HCT116 (cell line): ENCODE results near the gene SAMSN1. TPM values are rescaled to one million over a fixed set of nuclear protein-coding genes. Genes with fewer than 3 reads are reported as not detected.

Source experiments
- ATAC-seq: fragments of 200-7000 bp; cut with Tn5 transposase; 2 replicates; pipeline ENCODE4 v1.9.1; 2020; ENCODE audit warnings: mild to moderate bottlenecking, moderate library complexity
- BruUV-seq: library from RNA; stranded (reverse); fragments of 400-500 nt; replicated peaks from 2 replicates; lab custom pipeline; 2021; lab: Mats Ljungman, UMichigan
- CTCF ChIA-PET: fragments of 300-600 bp; sonication (Branson Sonifier 250); formaldehyde crosslinking; loops from one replicate; lab custom pipeline; 2021; ENCODE audit warnings: antibody characterized with exemption; lab: Charles Lee
- POLR2A ChIA-PET: fragments of 300-600, 350-600 bp; sonication (Branson Sonifier 250); formaldehyde crosslinking; loops from one replicate; lab custom pipeline; 2021; ENCODE audit warnings: antibody characterized with exemption; lab: Charles Lee
- RAD21 ChIA-PET, 2 experiments: fragments of 300-600 bp; sonication (Branson Sonifier 250); formaldehyde crosslinking; loops; one replicate each; lab custom pipeline; 2023; ENCODE audit warnings: low total read pairs in 2 of 2; ENCODE audit not compliant: uncharacterized antibody in 2 of 2, unreplicated experiment in 2 of 2, low non-redundant PET in 1 of 2; lab: Charles Lee
- DNase-seq: peaks from one replicate; pipeline ENCODE4 v3.0.0-alpha.2; 2010; ENCODE audit warnings: low read depth, low spot score
- H2AFZ ChIP-seq: fragments of 200-600 bp; shearing (Covaris generic), sonication (generic); 2 replicates; pipeline ENCODE4 v1.6.1; 2017; ENCODE audit warnings: low read depth, mixed run types, mixed read lengths, antibody characterized with exemption, low read length; ENCODE audit not compliant: poor library complexity, severe bottlenecking
- H3K27ac ChIP-seq: 2 replicates; pipeline ENCODE4 v1.5.1; 2012; ENCODE audit warnings: low read depth, low read length
- H3K27me3 ChIP-seq: fragments of 200-600 bp; sonication (generic); 2 replicates; pipeline ENCODE4 v1.6.1; 2016; ENCODE audit warnings: mixed run types, low read length, mixed read lengths; ENCODE audit not compliant: insufficient read depth
- H3K36me3 ChIP-seq, 2 experiments: fragments of 200-500 bp in 1 of 2; fragments of 200-600 bp in 1 of 2; sonication (Bioruptor generic) in 1 of 2; sonication (generic) in 1 of 2; 2 replicates each; pipeline versions ENCODE4 v1.5.1 to v1.6.1; 2014 to 2016; ENCODE audit warnings: low read length in 2 of 2, inconsistent platforms in 1 of 2, mixed read lengths in 1 of 2, mixed run types in 1 of 2; ENCODE audit not compliant: insufficient read depth in 2 of 2, control insufficient read depth in 1 of 2
- H3K4me1 ChIP-seq, 2 experiments: fragments of 200-600 bp in 1 of 2; sonication (generic) in 1 of 2; 2 replicates each; pipeline versions ENCODE4 v1.5.1 to v1.6.1; 2012 to 2017; ENCODE audit warnings: low read length in 2 of 2, inconsistent platforms in 1 of 2, mild to moderate bottlenecking in 1 of 2, mixed read lengths in 1 of 2, mixed run types in 1 of 2, moderate library complexity in 1 of 2; ENCODE audit not compliant: insufficient read depth in 2 of 2, control insufficient read depth in 1 of 2
- H3K4me2 ChIP-seq: fragments of 200-600 bp; sonication (generic); 2 replicates; pipeline ENCODE4 v1.6.1; 2017; ENCODE audit warnings: mixed run types, low read length, mixed read lengths
- H3K4me3 ChIP-seq, 2 experiments: fragments of 200-600 bp in 1 of 2; sonication (generic) in 1 of 2; replicated peaks in 1 of 2; 2 replicates each; pipeline ENCODE4 v1.5.1; 2011 to 2016; ENCODE audit warnings: low read length in 2 of 2, control low read depth in 1 of 2, low read depth in 1 of 2, mild to moderate bottlenecking in 1 of 2, mixed read lengths in 1 of 2, mixed run types in 1 of 2
- H3K79me2 ChIP-seq: fragments of 200-600 bp; sonication (generic); 2 replicates; pipeline ENCODE4 v1.6.1; 2017; ENCODE audit warnings: mild to moderate bottlenecking, mixed run types, low read length, moderate library complexity, mixed read lengths; ENCODE audit not compliant: insufficient read depth
- H3K9ac ChIP-seq: fragments of 200-600 bp; sonication (generic); 2 replicates; pipeline ENCODE4 v1.6.1; 2016; ENCODE audit warnings: low read length, mixed read lengths
- H3K9me2 ChIP-seq: fragments of 200-600 bp; sonication (generic), shearing (Covaris generic); 2 replicates; pipeline ENCODE4 v1.6.1; 2017; ENCODE audit warnings: mixed run types, mild to moderate bottlenecking, moderate library complexity; ENCODE audit not compliant: insufficient read depth
- H3K9me3 ChIP-seq, 2 experiments: fragments of 200-500 bp in 1 of 2; fragments of 200-600 bp in 1 of 2; sonication (Bioruptor generic) in 1 of 2; sonication (generic) in 1 of 2; 2 replicates each; pipeline ENCODE4 v1.6.1; 2014 to 2017; ENCODE audit warnings: low read length in 2 of 2, mixed read lengths in 2 of 2, inconsistent platforms in 1 of 2, low read depth in 1 of 2, mild to moderate bottlenecking in 1 of 2, mixed run types in 1 of 2, moderate library complexity in 1 of 2; ENCODE audit not compliant: control insufficient read depth in 1 of 2, insufficient read depth in 1 of 2
- H4K20me1 ChIP-seq: fragments of 200-600 bp; sonication (generic), shearing (Covaris generic); 2 replicates; pipeline ENCODE4 v1.6.1; 2017; ENCODE audit warnings: mixed run types, mild to moderate bottlenecking, moderate library complexity; ENCODE audit not compliant: insufficient read depth
- CBX3 ChIP-seq: IDR thresholded peaks from 2 replicates; pipeline ENCODE4 v1.6.1; 2012; ENCODE audit warnings: low read depth
- EGR1 ChIP-seq: IDR thresholded peaks from 2 replicates; pipeline ENCODE4 v1.6.1; 2012; ENCODE audit warnings: low read depth
- ELF1 ChIP-seq: IDR thresholded peaks from 2 replicates; pipeline ENCODE4 v1.6.1; 2012; ENCODE audit warnings: low read depth, borderline replicate concordance
- EZH2 ChIP-seq: fragments of 200-600 bp; sonication (generic); IDR thresholded peaks from 2 replicates; pipeline ENCODE4 v1.6.1; 2017; ENCODE audit warnings: antibody characterized with exemption, mixed run types
- EZH2phosphoT487 ChIP-seq: fragments of 200-600 bp; IDR thresholded peaks from 2 replicates; pipeline ENCODE4 v1.6.1; 2018; ENCODE audit warnings: antibody characterized with exemption, borderline replicate concordance
- FOSL1 ChIP-seq: IDR thresholded peaks from 2 replicates; pipeline ENCODE4 v1.6.1; 2012; ENCODE audit warnings: low read depth
- JUND ChIP-seq: IDR thresholded peaks from 2 replicates; pipeline ENCODE4 v1.6.1; 2012
- TCF7L2 ChIP-seq: IDR thresholded peaks from 2 replicates; pipeline ENCODE4 v1.7.0; 2011; ENCODE audit warnings: borderline replicate concordance, inconsistent platforms; ENCODE audit not compliant: insufficient read depth, insufficient read length; ENCODE audit errors: extremely low read depth
- ZFX ChIP-seq: fragments of 450-650 bp; IDR thresholded peaks from 2 replicates; pipeline ENCODE4 v1.6.1; 2017
- intact Hi-C: fragments of 100-400 bp; cut with micrococcal nuclease; formaldehyde crosslinking; loops from 2 replicates; pipeline ENCODE4 v1.10.0; 2022
- total RNA-seq: library from RNA; stranded (reverse); gene quantifications from one replicate; pipeline ENCODE4 v1.2.1, GENCODE V29; 2021; ENCODE audit not compliant: unreplicated experiment
- TF ChIP-seq, protein P1 (sequence below): IDR thresholded peaks from 2 replicates; pipeline ENCODE4 v1.6.1; 2011; ENCODE audit warnings: mild to moderate bottlenecking, low read length, moderate library complexity; ENCODE audit not compliant: insufficient replicate concordance; ENCODE audit errors: extremely low read depth

Gene SAMSN1
- total RNA-seq, 1 experiment from 2014 or later = 0.57 TPM

GRCh38 chr21:14486869-14487268, 59.2 kb downstream of the SAMSN1 start:
- no peak for ATAC-seq
- no TSS peak for BruUV-seq

More at GRCh38 chr21:14486869-14487268, 59.2 kb downstream of the SAMSN1 start:
- no peak for DNase-seq
- no peaks in the 10 kb centered on the region for H3K79me2 ChIP-seq
- H3K4me1 ChIP-seq = no peaks in the 10 kb centered on the region
- intact Hi-C loops = loop anchor here (10.0 kb wide), 1 partner anchor 58 kb away; the partner anchor contains the start of gene SAMSN1
- no peak overlapping the region for H3K27ac ChIP-seq
- ChIA-PET CTCF (no interaction called here), RAD21 (no interaction called here), POLR2A (no interaction called here)
- H3K27me3 ChIP-seq = no peaks in the 10 kb centered on the region
- H3K4me2 ChIP-seq = no peak overlapping the region
- H3K4me3 ChIP-seq = no peak overlapping the region
- no peaks in the 10 kb centered on the region for H3K36me3 ChIP-seq
- TF ChIP-seq EGR1 (no peak), EZH2 (no peak), FOSL1 (no peak), TCF7L2 (no peak), CBX3 (no peak), JUND (no peak), ELF1 (no peak), EZH2phosphoT487 (no peak), ZFX (no peak)
- TF ChIP-seq, protein P1, sequence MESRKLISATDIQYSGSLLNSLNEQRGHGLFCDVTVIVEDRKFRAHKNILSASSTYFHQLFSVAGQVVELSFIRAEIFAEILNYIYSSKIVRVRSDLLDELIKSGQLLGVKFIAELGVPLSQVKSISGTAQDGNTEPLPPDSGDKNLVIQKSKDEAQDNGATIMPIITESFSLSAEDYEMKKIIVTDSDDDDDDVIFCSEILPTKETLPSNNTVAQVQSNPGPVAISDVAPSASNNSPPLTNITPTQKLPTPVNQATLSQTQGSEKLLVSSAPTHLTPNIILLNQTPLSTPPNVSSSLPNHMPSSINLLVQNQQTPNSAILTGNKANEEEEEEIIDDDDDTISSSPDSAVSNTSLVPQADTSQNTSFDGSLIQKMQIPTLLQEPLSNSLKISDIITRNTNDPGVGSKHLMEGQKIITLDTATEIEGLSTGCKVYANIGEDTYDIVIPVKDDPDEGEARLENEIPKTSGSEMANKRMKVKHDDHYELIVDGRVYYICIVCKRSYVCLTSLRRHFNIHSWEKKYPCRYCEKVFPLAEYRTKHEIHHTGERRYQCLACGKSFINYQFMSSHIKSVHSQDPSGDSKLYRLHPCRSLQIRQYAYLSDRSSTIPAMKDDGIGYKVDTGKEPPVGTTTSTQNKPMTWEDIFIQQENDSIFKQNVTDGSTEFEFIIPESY = no peak
- no peak overlapping the region for H3K9ac ChIP-seq
- H3K9me3 ChIP-seq = no peaks in the 10 kb centered on the region
- H4K20me1 ChIP-seq = no peaks in the 10 kb centered on the region
- no peak overlapping the region for H2AFZ ChIP-seq
- H3K9me2 ChIP-seq = no peaks in the 10 kb centered on the region
